HEK293 (cell line): ENCODE results near the gene IGF2R.
A peak's percentile ranks its signal among the peaks of the same experiment; 100 is the strongest.

Source experiments
- CTCF ChIA-PET: fragments of 350-600 bp; formaldehyde crosslinking; extraction: SDS; loops from one replicate; lab custom pipeline; 2021; ENCODE audit warnings: antibody characterized with exemption; lab: Yijun Ruan, JAX
- POLR2A ChIA-PET: fragments of 300-600 bp; formaldehyde crosslinking; extraction: SDS; loops from one replicate; lab custom pipeline; 2020; ENCODE audit warnings: antibody characterized with exemption, inconsistent platforms; lab: Yijun Ruan, JAX
- H3K27ac ChIP-seq: fragments of 200-500 bp; sonication (Bioruptor generic); 2 replicates; pipeline ENCODE4 v1.5.1; 2014; ENCODE audit warnings: low read depth, low read length, control low read depth, inconsistent platforms; ENCODE audit errors: extremely low read depth
- H3K36me3 ChIP-seq, 2 experiments: fragments of 200-500 bp in 1 of 2; sonication (Bioruptor generic) in 1 of 2; 1 replicate in 1 of 2; 2 replicates in 1 of 2; pipeline ENCODE4 v1.5.1; 2014 to 2017; ENCODE audit warnings: inconsistent platforms in 2 of 2, low read length in 2 of 2; ENCODE audit not compliant: control insufficient read depth in 2 of 2, insufficient read depth in 1 of 2
- H3K4me1 ChIP-seq: fragments of 200-500 bp; sonication (Bioruptor generic); 2 replicates; pipeline ENCODE4 v1.5.1; 2014; ENCODE audit warnings: mild to moderate bottlenecking, low read length, inconsistent platforms; ENCODE audit not compliant: control insufficient read depth, insufficient read depth
- H3K4me3 ChIP-seq: 2 replicates; pipeline ENCODE4 v1.5.1; 2011; ENCODE audit warnings: low read depth, mild to moderate bottlenecking, control low read depth, low read length, moderate library complexity
- H3K9me3 ChIP-seq: fragments of 200-500 bp; sonication (Bioruptor generic); 2 replicates; pipeline ENCODE4 v1.5.1; 2014; ENCODE audit warnings: low read depth, low read length, inconsistent platforms; ENCODE audit not compliant: control insufficient read depth, insufficient read depth
- HOXC10 ChIP-seq: sonication (generic); formaldehyde crosslinking; IDR thresholded peaks from 2 replicates; pipeline ENCODE4 v1.8.1; 2023; ENCODE audit warnings: mild to moderate bottlenecking, missing genetic modification reagents
- MEIS1 ChIP-seq: sonication (generic); formaldehyde crosslinking; IDR thresholded peaks from 2 replicates; pipeline ENCODE4 v1.8.1; 2022; ENCODE audit warnings: missing genetic modification reagents, mild to moderate bottlenecking, borderline replicate concordance
- MZF1 ChIP-seq: fragments of 450-650 bp; formaldehyde crosslinking; IDR thresholded peaks from 2 replicates; pipeline ENCODE4 v1.5.1; 2017; ENCODE audit warnings: missing biosample characterization, missing genetic modification characterization, borderline replicate concordance
- SALL2 ChIP-seq: fragments of 450-650 bp; formaldehyde crosslinking; IDR thresholded peaks from 2 replicates; pipeline ENCODE4 v1.5.0; 2017; ENCODE audit warnings: missing biosample characterization, mild to moderate bottlenecking, missing genetic modification characterization, borderline replicate concordance
- SETDB1 ChIP-seq: IDR thresholded peaks from one replicate; pipeline ENCODE4 v1.6.1; 2017; ENCODE audit warnings: mild to moderate bottlenecking, low read length, moderate library complexity, mixed read lengths; ENCODE audit not compliant: insufficient read length
- SP3 ChIP-seq: fragments of 450-650 bp; formaldehyde crosslinking; IDR thresholded peaks from 2 replicates; pipeline ENCODE4 v1.5.1; 2016; ENCODE audit warnings: missing biosample characterization, missing genetic modification characterization
- ZFP41 ChIP-seq: fragments of 450-650 bp; formaldehyde crosslinking; IDR thresholded peaks from 2 replicates; pipeline ENCODE4 v1.5.1; 2016; ENCODE audit warnings: missing biosample characterization, missing genetic modification characterization, borderline replicate concordance
- ZFP69B ChIP-seq: fragments of 450-650 bp; formaldehyde crosslinking; IDR thresholded peaks from 2 replicates; pipeline ENCODE4 v1.5.1; 2016; ENCODE audit warnings: missing biosample characterization, missing genetic modification characterization
- ZIC2 ChIP-seq: fragments of 450-650 bp; formaldehyde crosslinking; IDR thresholded peaks from 2 replicates; pipeline ENCODE4 v1.5.1; 2016; ENCODE audit warnings: missing biosample characterization, missing genetic modification characterization
- ZNF112 ChIP-seq: fragments of 450-650 bp; formaldehyde crosslinking; IDR thresholded peaks from 2 replicates; pipeline ENCODE4 v1.5.0; 2017; ENCODE audit warnings: missing biosample characterization, missing genetic modification characterization
- ZNF155 ChIP-seq: fragments of 450-650 bp; formaldehyde crosslinking; IDR thresholded peaks from 2 replicates; pipeline ENCODE4 v1.5.1; 2016; ENCODE audit warnings: missing biosample characterization, missing genetic modification characterization
- ZNF202 ChIP-seq: fragments of 450-650 bp; formaldehyde crosslinking; IDR thresholded peaks from 2 replicates; pipeline ENCODE4 v1.5.1; 2016; ENCODE audit warnings: missing biosample characterization, missing genetic modification characterization, borderline replicate concordance
- ZNF311 ChIP-seq: fragments of 450-650 bp; formaldehyde crosslinking; IDR thresholded peaks from 2 replicates; pipeline ENCODE4 v1.5.1; 2017; ENCODE audit warnings: missing biosample characterization, missing genetic modification characterization, borderline replicate concordance
- ZNF335 ChIP-seq: fragments of 450-650 bp; formaldehyde crosslinking; conservative IDR thresholded peaks from 2 replicates; pipeline ENCODE4 v1.5.1; 2016; ENCODE audit warnings: missing biosample characterization, missing genetic modification characterization
- ZNF501 ChIP-seq: fragments of 450-650 bp; formaldehyde crosslinking; IDR thresholded peaks from 2 replicates; pipeline ENCODE4 v1.5.1; 2016; ENCODE audit warnings: missing biosample characterization, missing genetic modification characterization
- ZNF544 ChIP-seq: fragments of 450-650 bp; formaldehyde crosslinking; IDR thresholded peaks from 2 replicates; pipeline ENCODE4 v1.5.0; 2017; ENCODE audit warnings: missing biosample characterization, missing genetic modification characterization
- ZNF626 ChIP-seq: fragments of 450-650 bp; sonication (Bioruptor Pico); formaldehyde crosslinking; IDR thresholded peaks from 2 replicates; pipeline ENCODE4 v1.5.1; 2018; ENCODE audit warnings: missing biosample characterization, missing genetic modification characterization, inconsistent platforms
- ZSCAN16 ChIP-seq: fragments of 450-650 bp; formaldehyde crosslinking; IDR thresholded peaks from 2 replicates; pipeline ENCODE4 v1.5.1; 2016; ENCODE audit warnings: missing biosample characterization, missing genetic modification characterization
- TF ChIP-seq, protein P1 (sequence below): fragments of 450-650 bp; formaldehyde crosslinking; IDR thresholded peaks from 2 replicates; pipeline ENCODE4 v1.5.1; 2016; ENCODE audit warnings: missing biosample characterization, missing genetic modification characterization, borderline replicate concordance
- TF ChIP-seq, protein P2 (sequence below): fragments of 450-650 bp; formaldehyde crosslinking; IDR thresholded peaks from 2 replicates; pipeline ENCODE4 v1.5.1; 2016; ENCODE audit warnings: missing biosample characterization, missing genetic modification characterization
- TF ChIP-seq, protein P3 (sequence below): fragments of 450-650 bp; formaldehyde crosslinking; IDR thresholded peaks from 2 replicates; pipeline ENCODE4 v1.5.1; 2016; ENCODE audit warnings: missing biosample characterization, missing genetic modification characterization
- TF ChIP-seq, protein P4 (sequence below): fragments of 450-650 bp; formaldehyde crosslinking; IDR thresholded peaks from 2 replicates; pipeline ENCODE4 v1.5.1; 2016; ENCODE audit warnings: missing biosample characterization, missing genetic modification characterization
- TF ChIP-seq, protein P5 (sequence below): fragments of 450-650 bp; formaldehyde crosslinking; IDR thresholded peaks from 2 replicates; pipeline ENCODE4 v1.5.1; 2016; ENCODE audit warnings: missing biosample characterization, missing genetic modification characterization

The IGF2R gene

DNA sequence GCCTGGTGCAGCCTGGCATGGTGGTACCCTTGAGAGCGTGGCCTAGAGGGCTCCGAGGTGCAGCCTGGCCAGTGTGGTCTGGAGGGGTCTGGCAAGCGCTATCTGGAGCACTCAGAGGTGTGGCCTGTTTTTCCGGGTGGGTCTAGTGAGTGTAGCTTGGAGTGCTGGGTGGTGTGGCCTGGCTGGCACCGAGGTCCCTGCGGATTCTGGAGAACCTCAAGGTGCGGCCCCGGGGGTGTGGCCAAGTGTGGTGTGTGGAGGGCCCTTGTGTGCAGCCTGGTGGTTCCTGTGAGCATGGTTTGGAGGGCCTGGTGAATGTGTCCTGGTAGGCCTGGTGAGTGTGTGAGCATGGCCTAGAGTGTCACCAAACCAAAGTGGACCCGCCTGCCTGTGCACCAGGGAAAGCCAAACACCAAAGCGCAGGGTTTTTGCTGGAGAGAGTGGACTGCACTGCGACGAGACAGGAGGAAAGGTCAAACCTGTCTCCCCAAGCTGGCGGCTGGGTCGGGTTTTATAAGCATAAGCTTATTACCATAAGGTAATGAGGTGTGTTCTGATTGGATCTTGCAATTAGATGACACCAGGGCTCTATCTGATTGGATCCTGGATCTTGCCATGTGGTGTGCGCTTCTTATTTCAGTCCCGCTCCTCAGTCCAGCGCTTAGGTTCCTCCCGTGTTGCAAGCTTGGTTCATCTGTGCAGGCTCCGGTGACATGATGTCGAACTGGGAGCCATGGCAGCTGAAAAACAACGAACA lies 35.7 kb downstream of the IGF2R start (continued):
- TF ChIP-seq, protein P1, sequence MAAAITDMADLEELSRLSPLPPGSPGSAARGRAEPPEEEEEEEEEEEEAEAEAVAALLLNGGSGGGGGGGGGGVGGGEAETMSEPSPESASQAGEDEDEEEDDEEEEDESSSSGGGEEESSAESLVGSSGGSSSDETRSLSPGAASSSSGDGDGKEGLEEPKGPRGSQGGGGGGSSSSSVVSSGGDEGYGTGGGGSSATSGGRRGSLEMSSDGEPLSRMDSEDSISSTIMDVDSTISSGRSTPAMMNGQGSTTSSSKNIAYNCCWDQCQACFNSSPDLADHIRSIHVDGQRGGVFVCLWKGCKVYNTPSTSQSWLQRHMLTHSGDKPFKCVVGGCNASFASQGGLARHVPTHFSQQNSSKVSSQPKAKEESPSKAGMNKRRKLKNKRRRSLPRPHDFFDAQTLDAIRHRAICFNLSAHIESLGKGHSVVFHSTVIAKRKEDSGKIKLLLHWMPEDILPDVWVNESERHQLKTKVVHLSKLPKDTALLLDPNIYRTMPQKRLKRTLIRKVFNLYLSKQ (tag by site-specific recombination): no peak
- TF ChIP-seq SP3 (tag by site-specific recombination) (no peak), HOXC10 (CRISPR knock-in tag) (no peak), ZNF626 (tag by site-specific recombination) (no peak), MEIS1 (CRISPR knock-in tag) (no peak), ZNF112 (tag by site-specific recombination) (no peak), ZNF155 (tag by site-specific recombination) (no peak), ZIC2 (tag by site-specific recombination) (no peak), ZFP41 (no peak), SETDB1 (no peak)
- TF ChIP-seq, protein P2, sequence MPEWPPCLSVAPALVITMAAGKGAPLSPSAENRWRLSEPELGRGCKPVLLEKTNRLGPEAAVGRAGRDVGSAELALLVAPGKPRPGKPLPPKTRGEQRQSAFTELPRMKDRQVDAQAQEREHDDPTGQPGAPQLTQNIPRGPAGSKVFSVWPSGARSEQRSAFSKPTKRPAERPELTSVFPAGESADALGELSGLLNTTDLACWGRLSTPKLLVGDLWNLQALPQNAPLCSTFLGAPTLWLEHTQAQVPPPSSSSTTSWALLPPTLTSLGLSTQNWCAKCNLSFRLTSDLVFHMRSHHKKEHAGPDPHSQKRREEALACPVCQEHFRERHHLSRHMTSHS (tag by site-specific recombination): no peak
- TF ChIP-seq, protein P3, sequence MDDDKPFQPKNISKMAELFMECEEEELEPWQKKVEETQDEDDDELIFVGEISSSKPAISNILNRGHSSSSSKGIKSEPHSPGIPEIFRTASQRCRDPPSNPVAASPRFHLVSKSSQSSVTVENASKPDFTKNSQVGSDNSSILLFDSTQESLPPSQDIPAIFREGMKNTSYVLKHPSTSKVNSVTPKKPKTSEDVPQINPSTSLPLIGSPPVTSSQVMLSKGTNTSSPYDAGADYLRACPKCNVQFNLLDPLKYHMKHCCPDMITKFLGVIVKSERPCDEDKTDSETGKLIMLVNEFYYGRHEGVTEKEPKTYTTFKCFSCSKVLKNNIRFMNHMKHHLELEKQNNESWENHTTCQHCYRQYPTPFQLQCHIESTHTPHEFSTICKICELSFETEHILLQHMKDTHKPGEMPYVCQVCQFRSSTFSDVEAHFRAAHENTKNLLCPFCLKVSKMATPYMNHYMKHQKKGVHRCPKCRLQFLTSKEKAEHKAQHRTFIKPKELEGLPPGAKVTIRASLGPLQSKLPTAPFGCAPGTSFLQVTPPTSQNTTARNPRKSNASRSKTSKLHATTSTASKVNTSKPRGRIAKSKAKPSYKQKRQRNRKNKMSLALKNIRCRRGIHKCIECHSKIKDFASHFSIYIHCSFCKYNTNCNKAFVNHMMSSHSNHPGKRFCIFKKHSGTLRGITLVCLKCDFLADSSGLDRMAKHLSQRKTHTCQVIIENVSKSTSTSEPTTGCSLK (tag by site-specific recombination): no peak

DNA sequence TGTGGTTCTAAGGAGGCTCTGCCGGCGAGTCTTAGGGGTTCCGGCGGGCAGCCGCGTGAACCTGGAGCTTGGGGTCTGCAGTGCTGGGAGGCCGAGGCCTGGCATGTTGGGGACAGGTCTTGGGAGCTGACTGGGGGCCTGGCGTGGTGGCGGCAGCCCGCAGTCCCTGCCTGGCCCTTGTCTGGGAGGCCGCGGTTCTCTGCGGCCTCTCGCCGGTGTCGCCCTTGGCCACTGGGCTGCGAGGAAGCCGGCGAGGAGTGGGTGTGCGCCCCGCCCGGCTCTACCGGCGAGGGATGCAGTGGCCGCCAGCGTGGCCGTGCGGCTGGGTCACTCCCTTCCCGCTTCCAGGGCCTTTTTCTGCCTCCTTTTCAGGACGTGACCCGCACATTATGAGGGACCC lies 36.3 kb downstream of the IGF2R start:
- CTCF ChIA-PET: no interaction called here
- H3K27ac ChIP-seq: no peak overlapping the region
- TF ChIP-seq ZNF501: no peak
- TF ChIP-seq MZF1: no peak
- TF ChIP-seq ZNF544 (tag by site-specific recombination): no peak
- no peak for TF ChIP-seq ZSCAN16
- no peak for TF ChIP-seq ZNF311
- no peak for TF ChIP-seq ZFP69B (tag by site-specific recombination)
- TF ChIP-seq SALL2: no peak
- TF ChIP-seq ZNF335 (tag by site-specific recombination): no peak
- H3K4me1 ChIP-seq: no peaks in the 10 kb centered on the region
- no peaks in the 10 kb centered on the region for H3K9me3 ChIP-seq
- H3K36me3 ChIP-seq: peaks cover 0 to 36% of the 10 kb centered on the region in 2 experiments; a peak in 1 of 3 replicates
- H3K4me3 ChIP-seq: no peak overlapping the region
- POLR2A ChIA-PET: no interaction called here

DNA sequence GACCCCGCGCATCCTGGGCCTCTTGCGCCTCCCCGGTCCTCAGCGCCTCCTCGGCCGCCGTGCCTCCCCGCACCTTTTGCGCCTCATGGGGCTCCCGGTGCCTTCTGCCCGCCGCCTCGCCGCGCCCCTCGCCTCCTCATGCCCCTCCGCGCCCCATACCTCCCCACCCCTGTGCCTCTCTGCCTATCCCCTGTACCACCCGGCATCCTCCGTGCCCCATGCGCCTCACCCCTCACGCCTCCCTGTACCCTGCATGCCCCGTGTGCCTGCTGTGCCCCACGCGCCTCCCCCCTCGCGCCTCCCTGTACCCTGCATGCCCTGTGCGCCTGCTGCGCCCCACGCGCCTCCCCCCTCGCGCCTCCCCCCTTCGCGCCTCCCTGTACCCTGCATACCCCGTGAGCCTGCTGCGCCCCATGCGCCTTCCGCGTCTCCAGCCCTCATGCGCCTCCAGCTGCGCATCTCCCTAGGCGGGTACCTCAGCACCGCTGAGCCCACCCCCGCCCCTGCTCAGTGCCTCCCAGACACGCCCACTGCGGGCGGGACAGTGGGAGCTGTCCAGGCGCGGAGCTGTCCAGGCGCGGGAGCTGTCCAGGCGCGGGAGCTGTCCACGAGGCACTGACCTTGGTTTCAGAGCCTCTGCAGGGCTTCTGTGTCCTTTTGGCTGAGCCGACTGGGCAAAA lies 37.1 kb downstream of the IGF2R start:
- POLR2A ChIA-PET: no interaction called here
- TF ChIP-seq, protein P4, sequence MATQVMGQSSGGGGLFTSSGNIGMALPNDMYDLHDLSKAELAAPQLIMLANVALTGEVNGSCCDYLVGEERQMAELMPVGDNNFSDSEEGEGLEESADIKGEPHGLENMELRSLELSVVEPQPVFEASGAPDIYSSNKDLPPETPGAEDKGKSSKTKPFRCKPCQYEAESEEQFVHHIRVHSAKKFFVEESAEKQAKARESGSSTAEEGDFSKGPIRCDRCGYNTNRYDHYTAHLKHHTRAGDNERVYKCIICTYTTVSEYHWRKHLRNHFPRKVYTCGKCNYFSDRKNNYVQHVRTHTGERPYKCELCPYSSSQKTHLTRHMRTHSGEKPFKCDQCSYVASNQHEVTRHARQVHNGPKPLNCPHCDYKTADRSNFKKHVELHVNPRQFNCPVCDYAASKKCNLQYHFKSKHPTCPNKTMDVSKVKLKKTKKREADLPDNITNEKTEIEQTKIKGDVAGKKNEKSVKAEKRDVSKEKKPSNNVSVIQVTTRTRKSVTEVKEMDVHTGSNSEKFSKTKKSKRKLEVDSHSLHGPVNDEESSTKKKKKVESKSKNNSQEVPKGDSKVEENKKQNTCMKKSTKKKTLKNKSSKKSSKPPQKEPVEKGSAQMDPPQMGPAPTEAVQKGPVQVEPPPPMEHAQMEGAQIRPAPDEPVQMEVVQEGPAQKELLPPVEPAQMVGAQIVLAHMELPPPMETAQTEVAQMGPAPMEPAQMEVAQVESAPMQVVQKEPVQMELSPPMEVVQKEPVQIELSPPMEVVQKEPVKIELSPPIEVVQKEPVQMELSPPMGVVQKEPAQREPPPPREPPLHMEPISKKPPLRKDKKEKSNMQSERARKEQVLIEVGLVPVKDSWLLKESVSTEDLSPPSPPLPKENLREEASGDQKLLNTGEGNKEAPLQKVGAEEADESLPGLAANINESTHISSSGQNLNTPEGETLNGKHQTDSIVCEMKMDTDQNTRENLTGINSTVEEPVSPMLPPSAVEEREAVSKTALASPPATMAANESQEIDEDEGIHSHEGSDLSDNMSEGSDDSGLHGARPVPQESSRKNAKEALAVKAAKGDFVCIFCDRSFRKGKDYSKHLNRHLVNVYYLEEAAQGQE (tag by site-specific recombination): peak; percentile 93
- peak; percentile 90 for TF ChIP-seq ZNF202
- TF ChIP-seq, protein P5, sequence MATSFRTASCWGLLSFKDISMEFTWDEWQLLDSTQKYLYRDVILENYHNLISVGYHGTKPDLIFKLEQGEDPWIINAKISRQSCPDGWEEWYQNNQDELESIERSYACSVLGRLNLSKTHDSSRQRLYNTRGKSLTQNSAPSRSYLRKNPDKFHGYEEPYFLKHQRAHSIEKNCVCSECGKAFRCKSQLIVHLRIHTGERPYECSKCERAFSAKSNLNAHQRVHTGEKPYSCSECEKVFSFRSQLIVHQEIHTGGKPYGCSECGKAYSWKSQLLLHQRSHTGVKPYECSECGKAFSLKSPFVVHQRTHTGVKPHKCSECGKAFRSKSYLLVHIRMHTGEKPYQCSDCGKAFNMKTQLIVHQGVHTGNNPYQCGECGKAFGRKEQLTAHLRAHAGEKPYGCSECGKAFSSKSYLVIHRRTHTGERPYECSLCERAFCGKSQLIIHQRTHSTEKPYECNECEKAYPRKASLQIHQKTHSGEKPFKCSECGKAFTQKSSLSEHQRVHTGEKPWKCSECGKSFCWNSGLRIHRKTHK (tag by site-specific recombination): no peak
- TF ChIP-seq, all 188 proteins: peak for 2
- Histone ChIP-seq H3K27ac (no peak overlapping the region), H3K4me3 (no peak overlapping the region), H3K4me1 (no peaks in the 10 kb centered on the region), H3K36me3 (peaks cover 0 to 42% of the 10 kb centered on the region in 2 experiments; a peak in 1 of 3 replicates), H3K9me3 (no peaks in the 10 kb centered on the region)
- CTCF ChIA-PET: no interaction called here
